Measurements from ENCODE around the gene ENDOD1. TPM values are rescaled to one million over a fixed set of nuclear protein-coding genes. Genes with fewer than 3 reads are reported as not detected.

ENDOD1 gene
- total RNA-seq, 1 donor from 2014 or later: 38.4 TPM

DNA sequence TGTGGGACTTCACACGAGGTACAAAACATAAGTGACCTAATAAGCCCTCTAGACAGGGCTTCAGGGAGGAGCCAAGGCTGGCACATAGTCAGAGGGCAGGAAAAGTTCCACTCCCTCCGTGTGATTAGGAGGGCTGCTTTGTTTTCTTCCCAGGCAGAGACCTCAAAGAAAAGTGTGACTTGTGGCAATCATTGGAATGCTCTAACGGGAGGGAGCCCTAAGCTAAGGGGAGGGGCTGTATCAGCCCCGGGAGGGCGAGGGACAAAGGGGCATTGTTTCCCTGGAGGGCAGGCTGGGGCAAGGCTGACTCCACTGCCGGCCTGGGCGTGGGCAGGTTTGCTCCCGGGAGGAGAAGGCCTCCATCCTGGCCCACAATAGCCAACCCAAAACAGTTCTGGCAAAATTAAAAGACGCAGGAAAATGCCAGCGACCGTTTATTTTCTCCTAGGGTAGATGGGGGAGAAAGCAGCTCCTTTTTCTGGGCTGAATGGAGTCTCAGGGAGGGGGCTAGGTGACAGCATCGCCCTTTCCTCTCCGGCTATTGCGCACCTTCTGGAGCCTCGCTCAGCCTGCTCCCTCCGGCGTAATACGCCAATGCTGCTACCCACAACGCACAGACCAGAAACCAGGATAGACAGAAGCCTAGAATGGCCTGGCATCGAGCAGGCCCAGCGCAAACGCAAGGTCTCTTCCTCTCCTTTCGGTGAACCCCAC is 60.2 kb downstream of the ENDOD1 start:
- DNase-seq (ENCODE audit: low read depth): peak; percentile 50
- Histone ChIP-seq H3K27me3 (ENCODE audit: control insufficient read depth, insufficient read depth, low read length) (no peaks in the 10 kb centered on the region), H3K36me3 (ENCODE audit: control insufficient read depth, insufficient read depth, low read length) (no peaks in the 10 kb centered on the region), H3K4me3 (ENCODE audit: low read depth, low read length) (no peak overlapping the region)
- TF ChIP-seq, protein P1, sequence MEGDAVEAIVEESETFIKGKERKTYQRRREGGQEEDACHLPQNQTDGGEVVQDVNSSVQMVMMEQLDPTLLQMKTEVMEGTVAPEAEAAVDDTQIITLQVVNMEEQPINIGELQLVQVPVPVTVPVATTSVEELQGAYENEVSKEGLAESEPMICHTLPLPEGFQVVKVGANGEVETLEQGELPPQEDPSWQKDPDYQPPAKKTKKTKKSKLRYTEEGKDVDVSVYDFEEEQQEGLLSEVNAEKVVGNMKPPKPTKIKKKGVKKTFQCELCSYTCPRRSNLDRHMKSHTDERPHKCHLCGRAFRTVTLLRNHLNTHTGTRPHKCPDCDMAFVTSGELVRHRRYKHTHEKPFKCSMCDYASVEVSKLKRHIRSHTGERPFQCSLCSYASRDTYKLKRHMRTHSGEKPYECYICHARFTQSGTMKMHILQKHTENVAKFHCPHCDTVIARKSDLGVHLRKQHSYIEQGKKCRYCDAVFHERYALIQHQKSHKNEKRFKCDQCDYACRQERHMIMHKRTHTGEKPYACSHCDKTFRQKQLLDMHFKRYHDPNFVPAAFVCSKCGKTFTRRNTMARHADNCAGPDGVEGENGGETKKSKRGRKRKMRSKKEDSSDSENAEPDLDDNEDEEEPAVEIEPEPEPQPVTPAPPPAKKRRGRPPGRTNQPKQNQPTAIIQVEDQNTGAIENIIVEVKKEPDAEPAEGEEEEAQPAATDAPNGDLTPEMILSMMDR (IDR thresholded peaks at IDR 0.05; ENCODE audit: insufficient read depth, low read length, poor library complexity, severe bottlenecking): no peak

DNA sequence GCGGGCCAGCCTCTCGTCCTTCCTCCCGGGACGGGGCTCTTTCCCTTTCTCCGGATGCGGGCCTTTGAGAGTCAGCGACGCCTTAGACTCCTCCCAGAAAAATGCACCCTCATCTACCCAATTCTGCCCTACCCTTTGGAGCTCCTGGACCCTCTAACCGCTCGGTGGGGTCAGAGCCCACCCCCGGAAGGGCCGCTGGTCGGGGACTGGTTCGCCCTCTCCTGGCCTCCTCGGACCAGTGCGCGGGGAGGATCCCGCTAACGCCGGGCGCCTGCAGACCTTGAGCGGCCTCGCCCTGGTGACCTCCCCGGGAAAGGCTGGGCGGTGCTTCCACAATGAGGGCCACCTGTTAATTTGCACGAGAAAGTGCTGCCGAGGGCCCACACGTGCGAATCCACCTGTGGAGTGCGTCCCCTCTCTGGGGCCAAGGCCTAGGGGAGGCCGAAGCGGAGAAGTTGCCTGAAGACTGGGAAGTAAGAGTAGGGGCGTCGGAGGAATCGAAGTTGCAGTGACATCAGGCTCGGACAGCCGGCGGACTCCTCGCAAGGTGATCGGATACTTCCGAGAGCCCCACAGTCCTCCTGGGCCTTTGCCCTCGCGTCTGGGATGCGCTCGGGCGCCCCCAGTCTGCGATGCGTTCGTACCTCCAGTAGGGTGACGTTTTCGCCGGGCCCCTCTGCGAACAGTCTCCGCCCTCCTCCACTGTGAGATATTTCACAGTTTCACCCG is 61.5 kb downstream of the ENDOD1 start:
- H3K4me3 ChIP-seq (ENCODE audit: low read depth, low read length): peak overlapping the region; percentile 38
- peak; percentile 41 for DNase-seq (ENCODE audit: low read depth)
- no peaks in the 10 kb centered on the region for H3K36me3 ChIP-seq (ENCODE audit: control insufficient read depth, insufficient read depth, low read length)
- no peaks in the 10 kb centered on the region for H3K27me3 ChIP-seq (ENCODE audit: control insufficient read depth, insufficient read depth, low read length)
- TF ChIP-seq, protein P1 (IDR thresholded peaks at IDR 0.05; ENCODE audit: insufficient read depth, low read length, poor library complexity, severe bottlenecking): peak; percentile 85

DNA sequence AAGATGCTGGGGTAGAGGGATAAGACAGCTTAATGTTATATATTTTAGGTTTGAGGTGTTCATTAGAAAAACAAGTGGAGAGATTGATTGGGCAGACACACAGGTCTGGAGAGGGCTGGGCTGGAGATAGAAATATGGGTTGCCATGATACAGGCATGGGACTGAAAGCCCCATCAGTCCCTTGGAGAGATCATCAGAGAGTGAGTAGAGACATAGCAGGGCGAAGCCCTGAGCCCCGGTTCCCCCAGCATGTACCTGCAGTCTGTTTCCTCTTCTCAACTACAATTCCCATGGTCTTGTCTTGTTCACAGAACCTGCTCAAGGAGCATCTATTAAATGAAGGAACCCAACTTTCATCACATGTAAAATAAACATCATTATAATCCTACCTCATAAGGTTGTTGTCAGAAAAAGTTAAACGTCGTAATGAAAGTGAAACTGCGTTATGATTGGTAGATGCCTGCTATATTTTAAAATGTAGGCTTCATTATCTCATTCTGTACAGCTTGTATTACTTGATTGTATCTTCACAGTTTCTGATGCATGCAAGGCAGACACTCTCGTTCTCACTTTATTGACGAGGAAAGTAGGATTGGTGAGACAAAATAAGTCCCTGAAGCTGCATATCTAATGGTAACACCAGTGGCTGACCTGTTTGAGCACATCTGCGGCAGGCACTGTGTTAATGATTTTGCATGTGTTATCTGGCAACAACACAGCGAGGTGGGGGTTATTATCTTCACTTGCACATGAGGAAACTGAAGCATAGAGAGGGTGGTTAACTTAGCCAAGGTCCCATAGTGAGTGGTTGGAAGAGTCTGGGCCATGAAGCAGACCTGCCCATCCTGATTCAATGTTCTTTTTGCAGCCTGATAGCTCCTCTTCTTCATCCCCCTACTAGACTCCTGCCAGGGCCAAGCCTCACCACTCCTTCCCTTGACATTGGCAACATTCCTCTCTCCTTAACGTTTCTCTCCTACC is 63.5 kb downstream of the ENDOD1 start:
- DNase-seq (ENCODE audit: low read depth): no peak
- TF ChIP-seq, protein P1 (IDR thresholded peaks at IDR 0.05; ENCODE audit: insufficient read depth, low read length, poor library complexity, severe bottlenecking): no peak
- H3K4me3 ChIP-seq (ENCODE audit: low read depth, low read length): no peak overlapping the region
- H3K27me3 ChIP-seq (ENCODE audit: control insufficient read depth, insufficient read depth, low read length): no peaks in the 10 kb centered on the region
- no peaks in the 10 kb centered on the region for H3K36me3 ChIP-seq (ENCODE audit: control insufficient read depth, insufficient read depth, low read length)

DNA sequence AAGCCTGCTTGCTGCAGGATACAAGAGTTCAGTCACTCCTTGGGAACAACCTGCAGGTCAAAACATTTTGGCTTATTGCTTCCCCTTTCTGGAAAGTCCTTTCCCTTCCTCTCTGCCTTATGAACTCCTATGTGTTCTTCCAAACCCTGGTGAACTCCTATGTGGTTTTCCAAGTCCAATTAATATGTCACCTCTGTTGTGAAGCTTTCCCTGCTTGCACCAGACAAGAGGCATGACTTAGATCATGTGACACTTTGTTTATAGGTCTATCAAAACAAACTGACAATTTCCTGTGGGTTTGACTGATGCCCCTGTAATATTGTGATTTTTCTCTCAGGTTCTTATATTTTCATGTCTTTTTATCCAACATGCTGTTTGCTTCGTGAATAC is 64.2 kb downstream of the ENDOD1 start:
- Histone ChIP-seq H3K27me3 (ENCODE audit: control insufficient read depth, insufficient read depth, low read length) (no peaks in the 10 kb centered on the region), H3K36me3 (ENCODE audit: control insufficient read depth, insufficient read depth, low read length) (no peaks in the 10 kb centered on the region), H3K4me3 (ENCODE audit: low read depth, low read length) (no peak overlapping the region)
- TF ChIP-seq, protein P1 (IDR thresholded peaks at IDR 0.05; ENCODE audit: insufficient read depth, low read length, poor library complexity, severe bottlenecking): no peak
- no peak for DNase-seq (ENCODE audit: low read depth)

DNA sequence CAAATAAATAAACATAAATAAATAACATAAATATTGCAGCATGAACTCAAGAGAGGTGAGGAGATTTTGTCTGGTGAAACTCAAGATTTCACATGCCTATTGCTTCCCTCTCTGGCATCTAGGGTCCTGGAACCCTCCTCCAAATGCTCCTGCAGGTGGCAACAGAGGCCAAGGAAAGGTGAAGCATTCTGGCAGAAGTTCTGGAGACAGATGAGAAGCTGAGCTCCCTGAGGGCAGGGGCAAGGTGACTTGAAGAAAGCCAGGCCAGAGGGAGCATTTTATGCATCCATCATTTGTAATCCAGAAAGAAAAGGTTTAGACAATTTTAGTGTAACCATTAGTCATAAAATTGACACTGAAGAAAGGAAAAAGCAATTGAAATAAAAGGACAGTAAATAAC is 64.9 kb downstream of the ENDOD1 start:
- H3K4me3 ChIP-seq (ENCODE audit: low read depth, low read length): no peak overlapping the region
- no peak for DNase-seq (ENCODE audit: low read depth)
- no peaks in the 10 kb centered on the region for H3K27me3 ChIP-seq (ENCODE audit: control insufficient read depth, insufficient read depth, low read length)
- TF ChIP-seq, protein P1 (IDR thresholded peaks at IDR 0.05; ENCODE audit: insufficient read depth, low read length, poor library complexity, severe bottlenecking): peak; percentile 87
- no peaks in the 10 kb centered on the region for H3K36me3 ChIP-seq (ENCODE audit: control insufficient read depth, insufficient read depth, low read length)

Measured in kidney epithelial cell (primary cell).